H1 (cell line): ENCODE measurements around the gene SLC22A13. TPM values are rescaled to one million over a fixed set of nuclear protein-coding genes. Genes with fewer than 3 reads are reported as not detected.

Experiments
- CHD7 ChIP-seq: fragments of 300-600 bp; sonication (generic); IDR thresholded peaks from 2 replicates; pipeline ENCODE4 v1.7.1; 2012; ENCODE audit warnings: low read length, moderate library complexity, mild to moderate bottlenecking, inconsistent platforms; ENCODE audit not compliant: insufficient replicate concordance
- KDM4A ChIP-seq: IDR thresholded peaks from one replicate; pipeline ENCODE4 v1.7.1; 2012; ENCODE audit warnings: low read depth, mild to moderate bottlenecking, moderate library complexity, low read length, inconsistent platforms; ENCODE audit not compliant: severe bottlenecking
- RNF2 ChIP-seq: fragments of 200-900, 300-1000 bp; sonication (generic); IDR thresholded peaks from 2 replicates; pipeline ENCODE4 v1.7.1; 2016; ENCODE audit warnings: borderline replicate concordance, low read depth, mild to moderate bottlenecking, antibody characterized with exemption, low read length; ENCODE audit not compliant: poor library complexity, severe bottlenecking; ENCODE audit errors: missing control alignments
- TBP ChIP-seq: IDR thresholded peaks from 2 replicates; pipeline ENCODE4 v1.6.1; 2011; ENCODE audit warnings: low read depth, low read length, improper control_type of control experiment
- TCF12 ChIP-seq: IDR thresholded peaks from 2 replicates; pipeline ENCODE4 v1.6.1; 2011; ENCODE audit warnings: low read depth, mild to moderate bottlenecking, low read length
- ZNF274 ChIP-seq: IDR thresholded peaks from 2 replicates; pipeline ENCODE4 v1.7.0; 2012; ENCODE audit warnings: low read length, borderline replicate concordance; ENCODE audit errors: extremely low read depth
- polyA plus RNA-seq, 7 experiments: library from polyadenylated mRNA; depleted of rRNA in 3 of 7; stranded (reverse) in 5 of 7; unstranded in 2 of 7; fragments of >200 nt in 5 of 7; fragments of 200-250 nt in 2 of 7; gene quantifications; 1 replicate in 5 of 7; 2 replicates in 1 of 7; 4 replicates in 1 of 7; pipeline versions ENCODE4 v1.2.1 to v1.2.3, GENCODE V29; 2011 to 2013; ENCODE audit warnings: missing spikeins in 2 of 7, mixed read lengths in 2 of 7
- total RNA-seq: library from RNA; stranded (reverse); fragmentation: NEBNext Ultra II Directional; extraction: Animal tissue kit (Norgen Biotek cat#: 25700); gene quantifications from 2 replicates; pipeline ENCODE4 v1.2.1, GENCODE V29; 2021

The SLC22A13 gene
- total and polyA plus RNA-seq, 2 of the 8 experiments (the other 6 are each of a cell fraction or from before 2014, with no cell fraction given) = 0.05 to 0.41 TPM

GRCh38 chr3:38238416-38239008, 27.1 kb upstream of the SLC22A13 start (continued):
- TF ChIP-seq CHD7 (no peak), TCF12 (no peak), RNF2 (no peak), TBP (no peak), KDM4A (no peak), ZNF274 (no peak)
- TF ChIP-seq, all 59 proteins: peak for 0
